Transverse colon (tissue), 4 donors: ENCODE data around the gene IRF4. TPM values are rescaled to one million over a fixed set of nuclear protein-coding genes. Genes with fewer than 3 reads are reported as not detected.
A peak's percentile ranks its signal among the peaks of the same experiment; 100 is the strongest.

Experiments
- DNase-seq: peaks from one replicate; pipeline ENCODE4 v3.0.0-alpha.2; 2019
- H3K27ac ChIP-seq, 4 donors: fragments of 200-600 bp; sonication (generic); 2 replicates each; pipeline ENCODE4 v1.5.1; 2016 to 2018; ENCODE audit warnings: inconsistent platforms in 4 of 4
- H3K27me3 ChIP-seq: fragments of 200-600 bp; sonication (generic); 2 replicates; pipeline ENCODE4 v1.5.1; 2017; ENCODE audit warnings: inconsistent platforms
- H3K36me3 ChIP-seq, 4 donors: fragments of 200-600 bp; sonication (generic); 2 replicates each; pipeline ENCODE4 v1.5.1; 2017 to 2019; ENCODE audit warnings: inconsistent platforms in 4 of 4
- H3K4me1 ChIP-seq, 4 donors: fragments of 200-600 bp; sonication (generic); 2 replicates each; pipeline ENCODE4 v1.5.1; 2017 to 2020; ENCODE audit warnings: inconsistent platforms in 4 of 4
- H3K4me3 ChIP-seq, 4 donors: fragments of 200-600 bp; sonication (generic); 1 replicate in 1 of 4; 2 replicates in 3 of 4; pipeline versions ENCODE4 v1.5.1 to v1.6.1; 2017 to 2019; ENCODE audit warnings: inconsistent platforms in 4 of 4
- H3K9me3 ChIP-seq, 2 donors: fragments of 200-600 bp; sonication (generic); 2 replicates each; pipeline ENCODE4 v1.5.1; 2017 to 2019; ENCODE audit warnings: inconsistent platforms in 2 of 2
- CTCF ChIP-seq, 5 experiments: fragments of 200-600 bp in 3 of 5; fragments of 450-650 bp in 2 of 5; sonication (generic) in 3 of 5; IDR thresholded peaks; 1 replicate in 2 of 5; 2 replicates in 3 of 5; pipeline ENCODE4 v1.5.1; 2016 to 2017; ENCODE audit warnings: antibody characterized with exemption in 5 of 5, inconsistent platforms in 3 of 5, mild to moderate bottlenecking in 2 of 5, moderate library complexity in 1 of 5
- EP300 ChIP-seq: sonication (generic); formaldehyde crosslinking; IDR thresholded peaks from one replicate; pipeline ENCODE4 v1.6.1; 2017; ENCODE audit warnings: antibody characterized with exemption, low read depth
- POLR2A ChIP-seq: fragments of 450-650 bp; IDR thresholded peaks from one replicate; pipeline ENCODE4 v1.6.1; 2016; ENCODE audit warnings: antibody characterized with exemption, mild to moderate bottlenecking, moderate library complexity
- POLR2AphosphoS5 ChIP-seq, 3 donors: sonication (generic); formaldehyde crosslinking; IDR thresholded peaks; one replicate each; pipeline ENCODE4 v1.6.1; 2016; ENCODE audit warnings: antibody characterized with exemption in 3 of 3
- WGBS, 2 donors: methylation state at CpG; one replicate each; pipeline ENCODE4 v1.1.5; 2018; ENCODE audit warnings: low coverage in 1 of 2; 5-methylcytosine and 5-hydroxymethylcytosine counted together
- in situ Hi-C, 4 donors: fragments of 200-750 bp; cut with MboI; loops; one replicate each; pipeline versions ENCODE4 v1.15.0 to v1.15.1; 2017; ENCODE audit warnings: low sequenced_read_pairs in 3 of 4, low pct_ligation_motif_present in 1 of 4, low pct_unique_long_range_greater_than_20kb in 1 of 4
- intact Hi-C: fragments of 100-400 bp; cut with DNase I; formaldehyde crosslinking; loops from one replicate; pipeline ENCODE4 v1.15.1; 2023; ENCODE audit warnings: low total_unique reads
- total RNA-seq, 4 donors: library from RNA; depleted of rRNA; stranded (reverse); fragments of >200 nt; gene quantifications; one replicate each; pipeline ENCODE4 v1.1.0, GENCODE V29; 2016

The IRF4 gene
- total RNA-seq, 4 donors from 2014 or later: 0.40 to 18.4 (median 4.3) TPM

GRCh38 chr6:390914-391558, 516 bp upstream of the IRF4 start:
- H3K4me3 ChIP-seq: peak overlapping the region in 3 of 4 donors; percentile 24 to 58 (median 34)

GRCh38 chr6:392441-393390, 1.2 kb downstream of the IRF4 start:
- Histone ChIP-seq H3K4me3 (peak overlapping the region; percentile 24 to 58 (median 34)), H3K9me3 (no peaks in the 10 kb centered on the region), H3K4me1 (peaks cover 0 to 25% (median 17%) of the 10 kb centered on the region in 4 donors), H3K27ac (peak overlapping the region; percentile 1 to 73 (median 58)), H3K27me3 (peaks cover 84% of the 10 kb centered on the region), H3K36me3 (no peaks in the 10 kb centered on the region)
- 12% methylated on average over 44 of the region's 108 CpGs; no CpG with 5 or more reads in 1 of the 2 donors for WGBS, 2 donors
- in situ Hi-C loops (no loop called here), intact Hi-C loops (no loop called here)
- TF ChIP-seq POLR2AphosphoS5 (IDR thresholded peaks at IDR 0.05) (no peak), EP300 (no peak)
- DNase-seq: no peak

More at GRCh38 chr6:390914-391558, 516 bp upstream of the IRF4 start:
- intact Hi-C loops (no loop called here), in situ Hi-C loops (no loop called here)
- 0 to 5% methylated on average over 5 to 43 of the region's 44 CpGs for WGBS, 2 donors
- H3K9me3 ChIP-seq: no peaks in the 10 kb centered on the region
- peak overlapping the region; percentile 47 to 73 (median 54) for H3K27ac ChIP-seq
- H3K27me3 ChIP-seq: peaks cover 93% of the 10 kb centered on the region
- no peaks in the 10 kb centered on the region for H3K36me3 ChIP-seq
- TF ChIP-seq POLR2A (no peak), CTCF (IDR thresholded peaks at IDR 0.05) (no peak), EP300 (no peak), POLR2AphosphoS5 (IDR thresholded peaks at IDR 0.05) (no peak)
- peaks cover 0 to 25% (median 17%) of the 10 kb centered on the region in 4 donors for H3K4me1 ChIP-seq
- DNase-seq: no peak

GRCh38 chr6:393391-394221, 2.1 kb downstream of the IRF4 start:
- TF ChIP-seq POLR2A: no peak
- TF ChIP-seq EP300: no peak
- no peak for TF ChIP-seq CTCF (IDR thresholded peaks at IDR 0.05)
- TF ChIP-seq POLR2AphosphoS5 (IDR thresholded peaks at IDR 0.05): no peak
- Histone ChIP-seq H3K27me3 (peaks cover 78% of the 10 kb centered on the region), H3K27ac (peak overlapping the region in 2 of 4 donors; percentile 61 to 73), H3K4me3 (peak overlapping the region in 3 of 4 donors; percentile 24 to 58 (median 34)), H3K9me3 (no peaks in the 10 kb centered on the region), H3K36me3 (no peaks in the 10 kb centered on the region), H3K4me1 (peaks cover 0 to 25% (median 17%) of the 10 kb centered on the region in 4 donors)
- intact Hi-C loops (no loop called here), in situ Hi-C loops (no loop called here)
- WGBS, 2 donors: 4% methylated on average over 56 of the region's 68 CpGs; no CpG with 5 or more reads in 1 of the 2 donors
- DNase-seq: no peak

GRCh38 chr6:394641-395289, 3.2 kb downstream of the IRF4 start:
- WGBS, 2 donors: 87 to 88% methylated on average over 11 to 13 of the region's 13 CpGs
- H3K4me3 ChIP-seq: no peak overlapping the region
- no peaks in the 10 kb centered on the region for H3K9me3 ChIP-seq
- intact Hi-C loops: no loop called here
- peaks cover 0 to 25% (median 17%) of the 10 kb centered on the region in 4 donors for H3K4me1 ChIP-seq
- no peaks in the 10 kb centered on the region for H3K36me3 ChIP-seq
- in situ Hi-C loops: no loop called here
- H3K27ac ChIP-seq: no peak overlapping the region
- no peak for DNase-seq
- peaks cover 70% of the 10 kb centered on the region for H3K27me3 ChIP-seq
- TF ChIP-seq POLR2AphosphoS5 (IDR thresholded peaks at IDR 0.05) (no peak), EP300 (no peak), CTCF (IDR thresholded peaks at IDR 0.05) (no peak)
